Stimulated activated CD8-positive, alpha-beta memory T cell treated with anti-CD3 and anti-CD28 coated beads, Interleukin-12 subunit alpha, Interleukin-12 subunit beta, amount 100 ng/mL, for 24 hours (primary cell): ENCODE data around the gene OR4C13.
"Not testable (repeated sequence)": the region's sequence is repeated elsewhere in the genome, so short reads cannot be mapped to it uniquely, and the experiment has no call there.

Experiments
- DNase-seq: peaks from one replicate; pipeline ENCODE4 v3.0.0-alpha.2; 2020; ENCODE audit errors: extremely low read depth

Gene OR4C13

GRCh38 chr11:49952091-49952490 lies at the start of gene OR4C13:
TSS of gene OR4C13 (plus strand) at chr11:49952391. CDS start at chr11:49952423, 32 bp downstream.
- DNase-seq = no peak

GRCh38 chr11:49911516-49911915 lies 40.7 kb upstream of the OR4C13 start:
- not testable (repeated sequence) for DNase-seq

GRCh38 chr11:49948701-49949100 lies 3.5 kb upstream of the OR4C13 start:
- not testable (repeated sequence) for DNase-seq

GRCh38 chr11:49973439-49973838 lies 21.2 kb downstream of the OR4C13 start:
- not testable (repeated sequence) for DNase-seq

GRCh38 chr11:49982435-49982834 lies 30.2 kb downstream of the OR4C13 start, which contains the start of gene OR4C12:
TSS of gene OR4C12 (minus strand) at chr11:49982535. CDS start at chr11:49982501, 34 bp downstream.
- DNase-seq = not testable (repeated sequence)

GRCh38 chr11:49995565-49995964 lies 43.4 kb downstream of the OR4C13 start:
- DNase-seq = no peak
